CD4-positive, alpha-beta T cell (primary cell): ENCODE data around the gene ASB3. TPM values are rescaled to one million over a fixed set of nuclear protein-coding genes. Genes with fewer than 3 reads are reported as not detected.

ENCODE experiments used
- ATAC-seq: fragments of 200-7000 bp; cut with Tn5 transposase; one replicate; pipeline ENCODE4 v1.10.0; 2022; ENCODE audit warnings: mild to moderate bottlenecking; ENCODE audit not compliant: poor library complexity
- CTCF ChIA-PET: fragments of 350-600 bp; sonication (Branson Sonifier 250); formaldehyde crosslinking; loops from one replicate; lab custom pipeline; 2021; ENCODE audit warnings: antibody characterized with exemption, inconsistent platforms; lab: Charles Lee
- POLR2A ChIA-PET: fragments of 350-600 bp; sonication (Branson Sonifier 250); formaldehyde crosslinking; loops from one replicate; lab custom pipeline; 2021; ENCODE audit warnings: antibody characterized with exemption, inconsistent platforms; lab: Charles Lee
- DNase-seq, 14 experiments: peaks; one replicate each; pipeline ENCODE4 v3.0.0-alpha.2; 2013 to 2020; ENCODE audit warnings: mixed read lengths in 2 of 14
- H3K27ac ChIP-seq, 2 donors: one replicate each; pipeline versions ENCODE4 v1.5.1 to v1.7.0; 2013; ENCODE audit warnings: low read length in 2 of 2, low read depth in 1 of 2, mild to moderate bottlenecking in 1 of 2
- H3K27me3 ChIP-seq, 2 experiments: 1 replicate in 1 of 2; 2 replicates in 1 of 2; pipeline versions ENCODE4 v1.6.1 to v1.7.0; 2013; ENCODE audit warnings: low read length in 2 of 2, control low read depth in 1 of 2, mild to moderate bottlenecking in 1 of 2, moderate library complexity in 1 of 2; ENCODE audit not compliant: insufficient read depth in 2 of 2, control insufficient read depth in 1 of 2
- H3K36me3 ChIP-seq: one replicate; pipeline ENCODE4 v1.6.1; 2013; ENCODE audit warnings: low read length, control low read depth; ENCODE audit not compliant: insufficient read depth
- H3K4me1 ChIP-seq: one replicate; pipeline ENCODE4 v1.6.1; 2013; ENCODE audit warnings: low read length, control low read depth; ENCODE audit not compliant: insufficient read depth
- H3K4me3 ChIP-seq: one replicate; pipeline ENCODE4 v1.5.1; 2013; ENCODE audit warnings: mild to moderate bottlenecking, low read length, moderate library complexity
- H3K9me3 ChIP-seq, 2 experiments: 1 replicate in 1 of 2; 2 replicates in 1 of 2; pipeline versions ENCODE4 v1.6.1 to v1.7.0; 2013; ENCODE audit warnings: low read length in 2 of 2, mild to moderate bottlenecking in 2 of 2, control low read depth in 1 of 2, moderate library complexity in 1 of 2; ENCODE audit not compliant: control insufficient read depth in 1 of 2, insufficient read depth in 1 of 2
- H3K27ac Mint-ChIP-seq: one replicate; pipeline ENCODE4 v1.8.0; 2020; ENCODE audit warnings: mixed read lengths
- H3K27me3 Mint-ChIP-seq: one replicate; pipeline ENCODE4 v1.8.0; 2021; ENCODE audit warnings: mixed read lengths
- H3K36me3 Mint-ChIP-seq: one replicate; pipeline ENCODE4 v1.8.0; 2021; ENCODE audit warnings: low read depth, mixed read lengths
- H3K4me1 Mint-ChIP-seq: one replicate; pipeline ENCODE4 v1.8.0; 2021; ENCODE audit warnings: low read depth, mixed read lengths
- H3K4me3 Mint-ChIP-seq: one replicate; pipeline ENCODE4 v1.8.0; 2020; ENCODE audit warnings: mild to moderate bottlenecking, mixed read lengths
- H3K9me3 Mint-ChIP-seq: one replicate; pipeline ENCODE4 v1.8.0; 2020; ENCODE audit warnings: mixed read lengths
- intact Hi-C, 2 experiments: fragments of 100-400 bp; cut with DNase I in 1 of 2; cut with micrococcal nuclease in 1 of 2; formaldehyde crosslinking; loops; one replicate each; pipeline versions ENCODE4 v1.15.1 to v1.9.0; 2023 to 2025; cut with DNase I, micrococcal nuclease
- total RNA-seq, 174 experiments: library from RNA in 2 of 174; stranded (reverse) in 2 of 174; gene quantifications; one replicate each; pipeline ENCODE4 v1.2.3 and lab custom pipeline; 2021 to 2026
- TF ChIP-seq, protein P1 (sequence below): fragments of 200-600 bp; IDR thresholded peaks from one replicate; pipeline ENCODE4 v1.8.0; 2022; ENCODE audit warnings: antibody characterized with exemption, mild to moderate bottlenecking

ASB3 gene
- total RNA-seq, 2 experiments from 2014 or later, result 31.0 to 34.3 TPM

DNA sequence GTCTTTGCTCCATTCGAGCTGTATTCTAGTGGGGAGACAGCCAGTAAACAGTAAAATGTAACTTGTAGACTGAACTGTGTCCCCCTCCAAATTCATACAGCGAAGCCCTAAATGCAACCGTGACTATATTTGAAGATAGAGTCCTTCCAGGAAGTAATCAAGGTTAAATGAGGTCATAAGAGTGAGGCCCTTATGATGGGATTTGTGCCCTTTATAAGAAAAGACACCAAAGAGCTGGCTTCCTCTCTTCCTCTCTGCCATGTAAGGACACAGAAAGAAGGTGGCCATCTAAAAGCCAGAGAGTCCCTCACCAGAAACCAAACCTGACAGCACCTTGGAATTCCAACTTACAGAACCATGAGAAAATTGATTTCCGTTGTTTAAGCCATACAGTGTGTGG, 41.6 kb upstream of the ASB3 start:
- Histone ChIP-seq H3K27me3 (no peaks in the 10 kb centered on the region), H3K36me3 (peaks cover 3% of the 10 kb centered on the region), H3K9me3 (peaks cover 0 to 4% of the 10 kb centered on the region in 2 experiments), H3K4me3 (no peak overlapping the region), H3K4me1 (no peaks in the 10 kb centered on the region), H3K27ac (no peak overlapping the region)
- peaks cover 10% of the 10 kb centered on the region for H3K36me3 Mint-ChIP-seq
- H3K27me3 Mint-ChIP-seq, result no peaks in the 10 kb centered on the region
- no peaks in the 10 kb centered on the region for H3K4me1 Mint-ChIP-seq
- peaks cover 4% of the 10 kb centered on the region for H3K9me3 Mint-ChIP-seq
- H3K4me3 Mint-ChIP-seq, result no peak overlapping the region
- no peak for DNase-seq
- ChIA-PET CTCF (no interaction called here), POLR2A (interaction anchor here (0.6 kb wide), 1 partner anchor 29 kb away, joined by 3 read pairs; no protein-coding TSS in a partner anchor)
- ATAC-seq, result no peak
- no peak overlapping the region for H3K27ac Mint-ChIP-seq
- intact Hi-C loops, result no loop called here
- TF ChIP-seq, protein P1, sequence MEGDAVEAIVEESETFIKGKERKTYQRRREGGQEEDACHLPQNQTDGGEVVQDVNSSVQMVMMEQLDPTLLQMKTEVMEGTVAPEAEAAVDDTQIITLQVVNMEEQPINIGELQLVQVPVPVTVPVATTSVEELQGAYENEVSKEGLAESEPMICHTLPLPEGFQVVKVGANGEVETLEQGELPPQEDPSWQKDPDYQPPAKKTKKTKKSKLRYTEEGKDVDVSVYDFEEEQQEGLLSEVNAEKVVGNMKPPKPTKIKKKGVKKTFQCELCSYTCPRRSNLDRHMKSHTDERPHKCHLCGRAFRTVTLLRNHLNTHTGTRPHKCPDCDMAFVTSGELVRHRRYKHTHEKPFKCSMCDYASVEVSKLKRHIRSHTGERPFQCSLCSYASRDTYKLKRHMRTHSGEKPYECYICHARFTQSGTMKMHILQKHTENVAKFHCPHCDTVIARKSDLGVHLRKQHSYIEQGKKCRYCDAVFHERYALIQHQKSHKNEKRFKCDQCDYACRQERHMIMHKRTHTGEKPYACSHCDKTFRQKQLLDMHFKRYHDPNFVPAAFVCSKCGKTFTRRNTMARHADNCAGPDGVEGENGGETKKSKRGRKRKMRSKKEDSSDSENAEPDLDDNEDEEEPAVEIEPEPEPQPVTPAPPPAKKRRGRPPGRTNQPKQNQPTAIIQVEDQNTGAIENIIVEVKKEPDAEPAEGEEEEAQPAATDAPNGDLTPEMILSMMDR, result no peak

DNA sequence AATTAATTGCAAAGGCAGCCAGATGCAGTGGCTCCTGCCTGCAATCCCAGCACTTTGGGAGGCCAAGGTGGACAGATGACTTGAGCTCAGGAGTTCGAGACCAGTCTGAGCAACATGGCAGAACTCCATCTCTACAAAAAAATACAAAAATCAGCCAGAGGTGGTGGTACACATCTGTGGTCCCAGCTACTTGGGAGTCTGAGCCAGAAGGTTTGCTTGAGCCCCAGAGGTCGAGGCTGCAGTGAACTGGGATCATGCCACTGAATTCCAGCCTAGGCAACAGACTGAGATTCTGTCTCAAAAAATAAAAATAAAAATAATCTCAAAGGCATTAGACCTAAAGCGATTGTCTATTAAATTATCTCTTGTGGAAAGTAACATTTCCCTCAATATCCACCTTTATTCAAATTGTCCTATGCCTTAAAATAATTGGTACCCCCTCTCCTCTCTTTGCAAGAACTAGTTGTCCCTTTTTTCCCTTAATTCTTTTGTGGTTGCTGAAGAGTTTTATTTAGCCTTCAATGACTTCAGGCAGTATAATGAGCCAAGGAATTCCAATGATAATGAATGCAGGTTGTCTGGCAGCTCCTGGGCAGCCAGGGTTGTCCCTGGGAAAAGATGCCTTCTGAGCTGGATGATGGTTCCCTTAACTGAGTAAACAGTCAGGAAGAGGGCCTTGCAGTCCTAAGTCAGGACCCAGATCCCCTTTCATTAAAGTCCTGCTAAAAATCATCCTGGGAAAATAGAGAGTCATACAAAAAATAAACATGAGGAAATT, 40.8 kb upstream of the ASB3 start:
- H3K27ac Mint-ChIP-seq, result no peak overlapping the region
- no peak overlapping the region for H3K4me3 ChIP-seq
- DNase-seq (no peak), ATAC-seq (no peak)
- no peaks in the 10 kb centered on the region for H3K27me3 Mint-ChIP-seq
- H3K4me1 Mint-ChIP-seq, result no peaks in the 10 kb centered on the region
- no peaks in the 10 kb centered on the region for H3K4me1 ChIP-seq
- peaks cover 10% of the 10 kb centered on the region for H3K36me3 Mint-ChIP-seq
- ChIA-PET CTCF (no interaction called here), POLR2A (interaction anchor here (0.6 kb wide), 1 partner anchor 28 kb away, joined by 3 read pairs; no protein-coding TSS in a partner anchor)
- peaks cover 0 to 4% of the 10 kb centered on the region in 2 experiments for H3K9me3 ChIP-seq
- H3K27ac ChIP-seq, result no peak overlapping the region
- no peak overlapping the region for H3K4me3 Mint-ChIP-seq
- TF ChIP-seq, protein P1, result no peak
- intact Hi-C loops, result no loop called here
- peaks cover 4% of the 10 kb centered on the region for H3K9me3 Mint-ChIP-seq
- H3K36me3 ChIP-seq, result peaks cover 3% of the 10 kb centered on the region
- H3K27me3 ChIP-seq, result no peaks in the 10 kb centered on the region

DNA sequence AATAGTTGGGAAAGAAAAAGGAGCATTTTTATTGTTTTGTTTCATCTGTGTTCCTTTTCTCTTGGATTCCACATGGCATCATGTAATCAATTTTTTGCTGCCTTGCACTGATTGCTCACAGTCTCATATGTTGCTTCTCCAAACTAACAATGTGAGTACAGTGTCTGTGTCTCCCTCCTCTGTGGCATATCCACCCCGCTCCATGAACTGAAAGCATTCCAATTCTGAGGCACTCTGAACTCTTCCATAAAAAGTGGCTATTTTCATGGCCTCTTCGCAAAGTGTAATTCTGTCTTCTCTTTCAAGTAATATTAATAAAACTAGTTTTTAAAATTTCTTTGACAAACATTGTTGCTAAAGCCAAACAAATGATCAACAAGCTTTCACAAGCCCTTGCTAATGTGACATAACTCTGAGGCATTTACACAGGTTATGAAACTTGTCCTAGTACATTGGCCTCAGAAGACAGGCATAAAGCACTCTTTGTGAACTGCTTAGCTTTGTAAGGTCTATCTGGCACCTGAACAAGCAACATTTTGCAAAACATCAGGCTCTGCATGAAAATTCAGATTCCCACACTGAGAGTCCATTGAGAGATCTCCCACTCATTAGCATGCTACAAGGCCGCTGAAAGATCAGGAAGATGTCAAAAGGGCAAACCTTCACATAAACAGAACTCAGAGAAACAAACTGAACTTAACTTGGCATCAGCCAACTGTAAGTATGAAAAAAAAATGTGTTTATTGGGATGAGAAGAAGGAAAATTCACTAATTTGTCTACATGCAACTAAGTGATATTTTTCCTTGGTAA, 40.0 kb upstream of the ASB3 start:
- ChIA-PET CTCF (no interaction called here), POLR2A (no interaction called here)
- Histone ChIP-seq H3K27ac (no peak overlapping the region), H3K36me3 (peaks cover 3% of the 10 kb centered on the region), H3K4me3 (no peak overlapping the region), H3K27me3 (no peaks in the 10 kb centered on the region), H3K9me3 (peaks cover 0 to 4% of the 10 kb centered on the region in 2 experiments), H3K4me1 (no peaks in the 10 kb centered on the region)
- H3K4me1 Mint-ChIP-seq, result no peaks in the 10 kb centered on the region
- ATAC-seq (no peak), DNase-seq (no peak)
- peaks cover 10% of the 10 kb centered on the region for H3K36me3 Mint-ChIP-seq
- no peak overlapping the region for H3K27ac Mint-ChIP-seq
- TF ChIP-seq, protein P1, result no peak
- intact Hi-C loops, result no loop called here
- no peak overlapping the region for H3K4me3 Mint-ChIP-seq
- H3K27me3 Mint-ChIP-seq, result no peaks in the 10 kb centered on the region
- H3K9me3 Mint-ChIP-seq, result peaks cover 4% of the 10 kb centered on the region
